Neural crest cell (in vitro differentiated cells): ENCODE measurements around the gene CNTN4. TPM values are rescaled to one million over a fixed set of nuclear protein-coding genes. Genes with fewer than 3 reads are reported as not detected.

Experiments
- DNase-seq: peaks from one replicate; pipeline ENCODE4 v3.0.0; 2021; ENCODE audit warnings: low read depth, mixed read lengths, low spot score
- H3K27ac Mint-ChIP-seq: one replicate; pipeline ENCODE4 v1.8.0; 2021; ENCODE audit warnings: mild to moderate bottlenecking, mixed read lengths; ENCODE audit not compliant: unreplicated experiment
- H3K27me3 Mint-ChIP-seq: 2 replicates; pipeline ENCODE4 v1.8.0; 2021; ENCODE audit warnings: low read depth, mild to moderate bottlenecking, mixed read lengths
- H3K36me3 Mint-ChIP-seq: 2 replicates; pipeline ENCODE4 v1.8.0; 2021; ENCODE audit warnings: low read depth, mild to moderate bottlenecking, mixed read lengths
- H3K4me1 Mint-ChIP-seq: 2 replicates; pipeline ENCODE4 v1.8.0; 2021; ENCODE audit warnings: mixed read lengths
- H3K4me3 Mint-ChIP-seq: one replicate; pipeline ENCODE4 v1.8.0; 2021; ENCODE audit warnings: mild to moderate bottlenecking, mixed read lengths
- H3K9me3 Mint-ChIP-seq: 2 replicates; pipeline ENCODE4 v1.8.0; 2021; ENCODE audit warnings: mixed read lengths
- total RNA-seq: library from RNA; stranded (reverse); gene quantifications from 2 replicates; pipeline ENCODE4 v1.2.1, GENCODE V29; 2021
- TF ChIP-seq, protein P1 (sequence below): fragments of 200-600 bp; sonication (generic); conservative IDR thresholded peaks from 2 replicates; pipeline ENCODE4 v1.5.0; 2021; ENCODE audit warnings: antibody characterized with exemption, mild to moderate bottlenecking

The CNTN4 gene
- total RNA-seq, 1 donor from 2014 or later: 2.9 TPM

DNA sequence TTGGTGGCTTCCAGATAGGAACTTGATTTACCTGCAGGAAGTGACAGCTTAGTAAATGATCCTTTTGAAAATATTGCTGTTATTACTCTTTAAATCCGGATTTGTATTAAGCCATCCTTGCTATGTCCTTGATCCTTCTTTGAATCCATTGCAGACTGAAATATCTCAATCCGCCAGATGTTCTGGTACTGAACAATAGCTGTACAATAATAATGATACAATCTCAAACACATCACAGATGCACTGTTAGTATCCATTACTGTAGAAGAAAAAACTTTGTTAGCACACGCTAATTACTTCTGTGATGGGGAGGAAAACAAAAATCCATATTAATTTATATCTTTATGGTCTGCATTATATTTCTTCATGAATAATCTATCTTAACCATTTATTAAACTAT is 202.3 kb downstream of the CNTN4 start:
- peaks cover 14% of the 10 kb centered on the region for H3K27me3 Mint-ChIP-seq
- H3K4me1 Mint-ChIP-seq: no peaks in the 10 kb centered on the region
- TF ChIP-seq, protein P1, sequence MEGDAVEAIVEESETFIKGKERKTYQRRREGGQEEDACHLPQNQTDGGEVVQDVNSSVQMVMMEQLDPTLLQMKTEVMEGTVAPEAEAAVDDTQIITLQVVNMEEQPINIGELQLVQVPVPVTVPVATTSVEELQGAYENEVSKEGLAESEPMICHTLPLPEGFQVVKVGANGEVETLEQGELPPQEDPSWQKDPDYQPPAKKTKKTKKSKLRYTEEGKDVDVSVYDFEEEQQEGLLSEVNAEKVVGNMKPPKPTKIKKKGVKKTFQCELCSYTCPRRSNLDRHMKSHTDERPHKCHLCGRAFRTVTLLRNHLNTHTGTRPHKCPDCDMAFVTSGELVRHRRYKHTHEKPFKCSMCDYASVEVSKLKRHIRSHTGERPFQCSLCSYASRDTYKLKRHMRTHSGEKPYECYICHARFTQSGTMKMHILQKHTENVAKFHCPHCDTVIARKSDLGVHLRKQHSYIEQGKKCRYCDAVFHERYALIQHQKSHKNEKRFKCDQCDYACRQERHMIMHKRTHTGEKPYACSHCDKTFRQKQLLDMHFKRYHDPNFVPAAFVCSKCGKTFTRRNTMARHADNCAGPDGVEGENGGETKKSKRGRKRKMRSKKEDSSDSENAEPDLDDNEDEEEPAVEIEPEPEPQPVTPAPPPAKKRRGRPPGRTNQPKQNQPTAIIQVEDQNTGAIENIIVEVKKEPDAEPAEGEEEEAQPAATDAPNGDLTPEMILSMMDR: no peak
- H3K36me3 Mint-ChIP-seq: no peaks in the 10 kb centered on the region
- DNase-seq: no peak
- no peaks in the 10 kb centered on the region for H3K9me3 Mint-ChIP-seq
- H3K27ac Mint-ChIP-seq: no peak overlapping the region
- H3K4me3 Mint-ChIP-seq: no peak overlapping the region

DNA sequence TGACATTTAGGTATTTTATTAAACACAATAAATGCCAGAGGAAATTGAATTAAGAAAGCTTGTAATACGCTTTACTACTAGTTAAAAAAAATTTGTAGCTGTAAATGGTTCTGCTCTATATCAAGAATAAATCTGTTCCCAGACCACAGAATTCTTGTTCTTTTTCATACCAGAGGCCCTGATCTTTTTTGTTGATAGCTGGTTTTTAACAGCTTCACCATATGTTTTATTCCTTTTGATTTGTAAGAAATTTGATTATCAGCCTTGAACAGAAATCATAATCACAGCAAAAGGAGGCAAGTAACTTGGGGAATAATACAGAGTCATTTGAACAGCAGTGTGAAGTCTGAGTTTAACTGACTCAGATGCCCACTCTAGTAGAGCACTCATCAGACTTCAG is 202.7 kb downstream of the CNTN4 start:
- H3K27me3 Mint-ChIP-seq: peaks cover 14% of the 10 kb centered on the region
- no peak for DNase-seq
- no peaks in the 10 kb centered on the region for H3K9me3 Mint-ChIP-seq
- no peaks in the 10 kb centered on the region for H3K36me3 Mint-ChIP-seq
- no peak overlapping the region for H3K27ac Mint-ChIP-seq
- no peak overlapping the region for H3K4me3 Mint-ChIP-seq
- TF ChIP-seq, protein P1: no peak
- no peaks in the 10 kb centered on the region for H3K4me1 Mint-ChIP-seq

DNA sequence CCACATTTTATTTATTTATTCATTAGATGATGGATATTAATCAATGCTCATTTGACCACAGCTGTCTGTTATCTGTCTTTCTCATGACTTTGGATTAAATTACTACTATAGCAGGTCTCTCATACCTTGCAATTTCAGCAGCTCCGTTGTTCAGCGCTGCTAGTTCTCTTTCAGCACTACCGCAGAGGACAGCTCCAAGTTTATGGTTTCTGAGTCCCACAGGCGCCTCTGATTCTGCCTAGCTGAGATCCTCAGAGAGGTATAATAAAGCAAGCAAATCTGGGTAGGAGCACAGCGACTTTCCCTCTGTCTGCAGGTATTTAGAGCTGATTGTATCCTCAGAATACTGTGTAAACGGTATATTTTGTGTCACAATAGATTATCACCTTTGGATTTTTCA is 204.9 kb downstream of the CNTN4 start:
- Mint-ChIP-seq H3K27ac (no peak overlapping the region), H3K27me3 (peaks cover 18% of the 10 kb centered on the region), H3K4me1 (no peaks in the 10 kb centered on the region), H3K9me3 (no peaks in the 10 kb centered on the region), H3K4me3 (no peak overlapping the region), H3K36me3 (no peaks in the 10 kb centered on the region)
- TF ChIP-seq, protein P1: no peak
- peak; percentile 61 for DNase-seq

DNA sequence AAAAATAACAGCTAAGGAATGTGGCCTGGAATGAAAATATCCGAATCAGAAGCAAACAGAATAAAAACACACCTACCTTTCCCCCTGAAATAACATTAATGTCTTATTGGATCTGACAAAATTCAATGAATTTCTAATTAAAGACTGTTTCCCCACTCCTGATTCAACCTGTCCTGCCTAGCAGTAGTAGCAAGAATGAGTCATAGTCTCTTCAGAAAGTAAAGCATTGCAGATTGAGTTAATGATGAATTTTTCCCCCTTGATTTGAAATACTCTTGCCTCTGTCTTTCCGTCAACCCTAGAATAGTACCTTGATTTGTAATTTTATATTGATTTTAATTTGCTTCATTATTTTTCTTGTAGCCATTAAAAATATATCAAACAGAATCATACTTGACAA is 212.4 kb downstream of the CNTN4 start:
- Mint-ChIP-seq H3K27ac (no peak overlapping the region), H3K9me3 (no peaks in the 10 kb centered on the region), H3K4me3 (no peak overlapping the region), H3K27me3 (peaks cover 8% of the 10 kb centered on the region), H3K36me3 (no peaks in the 10 kb centered on the region), H3K4me1 (no peaks in the 10 kb centered on the region)
- TF ChIP-seq, protein P1: no peak
- DNase-seq: no peak

DNA sequence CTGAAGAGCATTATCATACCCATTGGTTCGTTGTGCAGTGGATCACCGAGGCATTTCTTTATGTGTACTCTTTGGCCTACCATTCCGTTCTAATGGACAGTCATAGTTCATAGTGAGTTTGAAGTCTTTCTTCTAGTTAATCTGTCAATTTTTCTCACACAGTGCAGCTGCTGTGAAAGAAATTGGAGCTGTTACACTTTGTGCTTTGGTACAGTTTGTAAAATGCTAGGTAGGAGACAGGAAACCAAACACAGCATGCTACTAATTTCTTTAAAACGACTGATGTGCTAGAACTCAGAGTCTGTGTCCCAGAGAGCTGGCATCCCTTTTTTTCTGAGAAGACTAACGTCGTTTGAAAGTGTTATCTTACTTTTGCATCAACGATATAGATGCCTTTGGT is 218.9 kb downstream of the CNTN4 start:
- Mint-ChIP-seq H3K27me3 (no peaks in the 10 kb centered on the region), H3K9me3 (no peaks in the 10 kb centered on the region), H3K36me3 (no peaks in the 10 kb centered on the region), H3K4me3 (no peak overlapping the region), H3K27ac (no peak overlapping the region), H3K4me1 (no peaks in the 10 kb centered on the region)
- TF ChIP-seq, protein P1: no peak
- no peak for DNase-seq

DNA sequence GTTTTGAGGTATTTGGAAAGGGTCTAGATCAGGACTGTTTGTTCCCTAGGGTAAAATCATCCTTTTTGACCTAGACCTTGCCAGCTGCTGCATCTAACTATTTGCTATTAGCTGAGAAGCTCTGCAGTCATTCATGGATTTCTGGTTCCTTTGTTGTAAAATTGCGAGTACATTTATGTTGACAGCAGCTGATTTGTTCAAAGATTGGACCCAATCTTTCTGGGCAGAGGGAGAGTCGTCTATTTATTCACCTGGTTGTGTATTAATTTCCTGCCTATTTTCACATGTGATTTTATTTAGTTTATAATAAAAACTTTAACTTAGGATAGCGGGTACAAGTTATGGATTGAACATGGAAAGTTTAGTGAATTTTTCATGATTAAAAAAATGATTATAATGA is 236.3 kb downstream of the CNTN4 start:
- DNase-seq: no peak
- Mint-ChIP-seq H3K27ac (no peak overlapping the region), H3K27me3 (no peaks in the 10 kb centered on the region), H3K4me1 (no peaks in the 10 kb centered on the region), H3K9me3 (no peaks in the 10 kb centered on the region), H3K4me3 (no peak overlapping the region), H3K36me3 (no peaks in the 10 kb centered on the region)
- TF ChIP-seq, protein P1: no peak
